Astrocyte of the cerebellum (primary cell): ENCODE data around the gene ZHX3.

ENCODE experiments used
- DNase-seq: peaks from one replicate; pipeline ENCODE4 v3.0.0-alpha.2; 2011; ENCODE audit warnings: low read depth
- H3K4me3 ChIP-seq: 2 replicates; pipeline ENCODE4 v1.5.1; 2011; ENCODE audit warnings: mild to moderate bottlenecking, low read depth, low read length, moderate library complexity
- in situ Hi-C: cut with HindIII; loops from 2 replicates; pipeline ENCODE4 v1.10.0; 2017; ENCODE audit warnings: low sequenced_read_pairs
- TF ChIP-seq, protein P1 (sequence below): IDR thresholded peaks from 2 replicates; pipeline ENCODE4 v1.5.1; 2012; ENCODE audit warnings: low read length, low read depth, moderate library complexity, mild to moderate bottlenecking; ENCODE audit errors: missing control alignments

ZHX3 gene

DNA sequence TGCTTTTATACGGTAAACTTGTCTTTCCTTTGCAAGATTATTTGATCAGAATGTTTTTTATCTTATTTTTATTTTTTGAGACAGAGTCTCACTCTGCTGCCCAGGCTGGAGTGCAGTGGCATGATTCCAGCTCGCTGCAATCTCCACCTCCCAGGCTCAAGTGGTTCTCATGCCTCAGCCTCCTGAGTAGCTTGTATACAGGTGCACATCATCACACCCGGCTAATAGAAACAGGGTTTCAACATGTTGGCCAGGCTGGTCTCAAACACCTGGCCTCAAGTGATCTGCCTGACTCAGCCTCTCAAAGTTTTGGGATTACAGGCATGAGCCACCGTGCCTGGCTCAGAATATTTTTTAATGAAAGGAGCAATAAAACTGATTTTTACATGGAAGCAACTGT is 14.2 kb upstream of the ZHX3 start:
- no peak for DNase-seq
- TF ChIP-seq, protein P1, sequence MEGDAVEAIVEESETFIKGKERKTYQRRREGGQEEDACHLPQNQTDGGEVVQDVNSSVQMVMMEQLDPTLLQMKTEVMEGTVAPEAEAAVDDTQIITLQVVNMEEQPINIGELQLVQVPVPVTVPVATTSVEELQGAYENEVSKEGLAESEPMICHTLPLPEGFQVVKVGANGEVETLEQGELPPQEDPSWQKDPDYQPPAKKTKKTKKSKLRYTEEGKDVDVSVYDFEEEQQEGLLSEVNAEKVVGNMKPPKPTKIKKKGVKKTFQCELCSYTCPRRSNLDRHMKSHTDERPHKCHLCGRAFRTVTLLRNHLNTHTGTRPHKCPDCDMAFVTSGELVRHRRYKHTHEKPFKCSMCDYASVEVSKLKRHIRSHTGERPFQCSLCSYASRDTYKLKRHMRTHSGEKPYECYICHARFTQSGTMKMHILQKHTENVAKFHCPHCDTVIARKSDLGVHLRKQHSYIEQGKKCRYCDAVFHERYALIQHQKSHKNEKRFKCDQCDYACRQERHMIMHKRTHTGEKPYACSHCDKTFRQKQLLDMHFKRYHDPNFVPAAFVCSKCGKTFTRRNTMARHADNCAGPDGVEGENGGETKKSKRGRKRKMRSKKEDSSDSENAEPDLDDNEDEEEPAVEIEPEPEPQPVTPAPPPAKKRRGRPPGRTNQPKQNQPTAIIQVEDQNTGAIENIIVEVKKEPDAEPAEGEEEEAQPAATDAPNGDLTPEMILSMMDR: no peak
- no peak overlapping the region for H3K4me3 ChIP-seq
- in situ Hi-C loops: no loop called here

DNA sequence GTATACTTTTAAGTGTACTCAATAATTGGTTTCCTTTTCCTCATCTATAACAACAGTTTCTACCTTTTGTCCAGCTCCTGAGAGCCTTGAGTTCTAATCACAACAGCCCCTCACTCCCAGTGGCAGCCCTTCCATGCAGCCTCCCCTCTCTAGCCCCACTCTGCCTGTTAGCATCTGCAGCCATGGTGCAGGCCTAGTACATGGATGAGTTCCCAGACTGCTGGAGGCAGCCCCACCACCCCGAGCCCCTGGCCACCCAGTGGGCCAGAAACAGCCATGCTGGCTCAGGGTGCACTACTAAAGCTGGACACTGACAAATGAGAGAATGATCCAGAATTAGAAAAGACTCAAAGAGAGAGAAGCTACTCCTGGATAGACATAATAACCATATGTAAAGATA is 13.4 kb upstream of the ZHX3 start:
- in situ Hi-C loops: no loop called here
- no peak for DNase-seq
- TF ChIP-seq, protein P1: no peak
- no peak overlapping the region for H3K4me3 ChIP-seq

DNA sequence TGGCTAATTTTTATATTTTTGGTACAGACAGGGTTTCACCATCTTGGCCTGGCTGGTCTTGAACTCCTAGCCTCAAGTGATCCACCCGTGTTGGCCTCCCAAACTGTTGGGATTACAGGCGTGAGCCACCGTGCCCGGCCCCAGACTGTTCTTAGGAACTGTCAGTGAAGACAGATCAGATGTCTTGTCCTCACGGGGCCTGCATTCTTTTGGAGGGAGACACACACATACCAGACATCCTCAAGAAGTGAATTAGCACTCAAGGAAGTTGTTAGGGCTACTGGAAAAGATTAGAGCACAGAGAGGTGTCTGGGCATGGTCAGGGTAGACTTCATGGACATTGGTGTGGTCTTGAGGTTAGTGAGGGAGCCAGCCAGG is 12.8 kb upstream of the ZHX3 start:
- no peak overlapping the region for H3K4me3 ChIP-seq
- in situ Hi-C loops: no loop called here
- TF ChIP-seq, protein P1: no peak
- DNase-seq: no peak

DNA sequence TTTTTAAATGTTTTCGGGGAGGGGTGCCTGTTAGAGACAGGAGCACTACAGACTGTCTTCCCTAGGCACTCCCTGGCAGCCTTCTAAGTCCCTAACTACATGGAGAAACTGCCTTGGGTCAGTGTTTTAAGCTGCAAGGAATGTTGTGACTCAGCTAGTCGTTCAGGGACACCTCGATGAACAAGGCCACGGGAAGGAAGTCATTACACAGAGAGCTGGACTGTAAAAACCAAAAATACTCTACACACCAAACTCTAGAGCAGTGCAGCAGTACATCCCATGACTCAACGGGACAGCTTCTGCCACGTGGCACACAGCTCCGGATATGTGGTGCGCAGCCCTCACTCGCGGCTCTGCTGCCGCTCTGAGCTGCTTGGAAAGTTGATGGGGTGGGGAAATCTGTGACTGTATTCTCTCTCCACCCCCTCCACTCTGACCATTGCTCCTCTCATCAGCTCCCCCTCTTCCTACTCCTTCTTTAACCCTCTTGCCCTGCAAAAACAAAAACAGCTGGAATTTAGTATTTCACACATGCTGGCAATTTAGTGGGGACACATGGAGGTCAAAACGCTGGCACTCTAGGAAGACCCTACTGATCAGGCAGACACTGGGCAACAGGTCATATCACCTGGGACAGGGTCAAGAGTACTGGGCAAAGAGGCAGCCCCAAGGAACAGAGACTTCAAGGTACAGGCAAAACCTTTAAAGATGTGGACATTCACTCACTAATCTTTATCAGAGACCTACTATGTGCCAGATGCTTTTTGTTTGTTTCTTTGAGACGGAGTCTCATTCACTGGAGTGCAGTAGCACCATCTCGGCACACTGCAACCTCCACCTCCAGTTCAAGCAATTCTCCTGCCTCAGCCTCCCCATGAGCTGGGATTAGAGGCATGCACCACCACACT is 12.2 kb upstream of the ZHX3 start:
- TF ChIP-seq, protein P1: no peak
- in situ Hi-C loops: no loop called here
- DNase-seq: peak; percentile 73
- no peak overlapping the region for H3K4me3 ChIP-seq

DNA sequence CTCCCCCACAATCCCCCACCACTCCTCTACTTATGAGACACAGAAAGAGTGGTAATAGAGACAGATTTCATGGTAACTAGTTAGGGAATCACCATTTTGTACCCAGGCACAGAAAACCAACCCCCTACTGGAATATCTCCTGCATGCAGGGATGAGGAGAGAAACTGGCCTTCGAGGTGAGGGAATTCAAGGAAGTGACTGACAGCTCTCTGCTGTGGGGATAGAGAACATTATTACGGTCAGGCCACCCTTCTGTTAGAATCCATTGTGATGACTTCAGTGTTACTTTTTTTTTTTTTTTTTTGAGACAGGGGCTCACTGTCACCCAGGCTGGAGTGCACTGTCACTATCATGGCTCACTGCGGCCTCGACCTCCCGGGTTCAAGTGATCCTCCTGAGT is 9.6 kb upstream of the ZHX3 start:
- TF ChIP-seq, protein P1: no peak
- DNase-seq: no peak
- in situ Hi-C loops: no loop called here
- H3K4me3 ChIP-seq: no peak overlapping the region

DNA sequence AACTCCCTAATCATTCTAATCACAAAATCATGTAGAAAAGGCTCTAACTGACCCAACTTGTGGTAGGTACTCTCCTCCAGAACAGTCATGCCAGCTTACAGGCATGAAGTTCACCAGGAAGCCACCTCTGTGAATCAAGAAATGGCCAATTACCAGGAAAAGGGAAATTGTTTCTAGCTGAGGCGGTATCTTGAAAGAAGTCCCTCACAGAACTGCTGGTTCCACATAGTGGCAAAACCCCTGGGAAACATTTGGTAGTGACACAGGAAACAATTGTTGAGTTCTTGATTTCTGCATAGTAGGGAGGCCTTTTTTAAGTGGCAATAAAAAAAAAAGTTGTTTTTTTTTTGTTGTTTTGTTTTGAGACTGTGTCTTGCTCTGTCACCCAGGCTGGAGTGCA is 3.4 kb upstream of the ZHX3 start:
- TF ChIP-seq, protein P1: no peak
- in situ Hi-C loops: no loop called here
- H3K4me3 ChIP-seq: no peak overlapping the region
- DNase-seq: no peak
